ENCODE results near the gene ADTRP. TPM values are rescaled to one million over a fixed set of nuclear protein-coding genes. Genes with fewer than 3 reads are reported as not detected.

Gene ADTRP
- total and polyA plus RNA-seq, 2 donors (not counting 1 experiment from before 2014, with no cell fraction given): 0.18 to 1.2 TPM

DNA sequence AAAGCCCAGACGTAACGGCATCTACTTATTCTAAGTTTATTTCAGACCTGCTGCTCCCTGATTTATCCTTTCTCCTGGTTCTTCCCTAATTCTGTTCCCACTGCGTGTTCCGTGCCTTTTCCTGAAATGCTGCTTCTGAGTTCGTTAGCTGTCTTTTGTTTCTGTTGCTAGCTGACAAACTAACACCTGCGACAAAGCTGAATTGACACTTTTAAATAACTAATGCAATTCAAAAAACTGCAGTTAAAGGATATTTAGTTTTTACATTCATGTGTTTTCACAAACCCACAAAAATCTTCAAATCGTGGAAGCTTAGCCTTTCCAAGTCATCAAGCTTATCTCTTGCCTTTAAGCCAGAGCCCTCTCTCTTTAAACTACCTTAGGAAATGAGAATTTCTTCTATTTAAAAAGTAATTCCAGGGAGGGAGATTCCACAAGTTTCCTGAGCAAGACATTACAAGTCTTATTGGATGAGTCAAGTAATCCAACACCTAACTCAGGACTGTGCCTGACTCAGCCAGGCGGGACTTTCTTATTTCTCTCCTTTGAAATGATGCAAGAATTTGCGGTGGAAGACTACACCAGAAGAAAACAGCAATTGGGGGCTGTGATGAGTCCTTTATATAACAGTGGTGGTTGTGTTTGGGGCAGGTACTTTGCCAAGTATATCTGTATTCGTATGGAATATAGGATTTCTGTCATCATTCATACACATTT is 6.3 kb downstream of the ADTRP start:
- Histone ChIP-seq H2AFZ (ENCODE audit: insufficient read depth, low read depth, low read length, poor library complexity, severe bottlenecking) (no peak overlapping the region), H3K4me3 (ENCODE audit: control extremely low read depth in 1 of 5, extremely low read depth in 1 of 5, insufficient read depth in 1 of 5, low read depth in 2 of 5, low read length in 4 of 5) (no peak overlapping the region), H3K27ac (ENCODE audit: low read length in 2 of 2) (no peak overlapping the region), H3K36me3 (replicated peaks in 1 of 2; ENCODE audit: control extremely low read depth in 1 of 2, control insufficient read depth in 1 of 2, extremely low read depth in 1 of 2, insufficient read depth in 2 of 2, low read length in 1 of 2) (no peaks in the 10 kb centered on the region), H3K4me1 (ENCODE audit: control insufficient read depth in 2 of 2, insufficient read depth in 2 of 2, low read length in 2 of 2) (no peaks in the 10 kb centered on the region), H3K9ac (ENCODE audit: low read length) (no peak overlapping the region), H3K79me2 (ENCODE audit: control insufficient read depth, insufficient read depth, low read length) (no peaks in the 10 kb centered on the region), H4K20me1 (ENCODE audit: control insufficient read depth, insufficient read depth, low read length, poor library complexity, severe bottlenecking) (no peaks in the 10 kb centered on the region), H3K4me2 (replicated peaks; ENCODE audit: low read depth, low read length, poor library complexity, severe bottlenecking) (no peak overlapping the region), H3K27me3 (replicated peaks in 1 of 4; ENCODE audit: control extremely low read depth in 1 of 4, control insufficient read depth in 3 of 4, insufficient read depth in 4 of 4, low read length in 3 of 4) (peaks cover 0 to 2% (median 0%) of the 10 kb centered on the region in 4 experiments), H3K9me3 (ENCODE audit: control extremely low read depth in 1 of 3, control insufficient read depth in 2 of 3, insufficient read depth in 1 of 3, low read length in 2 of 3) (peaks cover 0 to 4% (median 0%) of the 10 kb centered on the region in 3 donors)
- POLR2A ChIA-PET: no interaction called here
- intact Hi-C loops (cut with micrococcal nuclease): no loop called here
- ATAC-seq (ENCODE audit: low read depth) (no peak), DNase-seq (no peak)
- peaks cover 26% of the 10 kb centered on the region for H3K27me3 Mint-ChIP-seq
- 95% methylated on average over 5 of the region's 10 CpGs for WGBS (ENCODE audit: insufficient coverage)
- TF ChIP-seq EZH2 (IDR thresholded peaks at IDR 0.05; ENCODE audit: borderline replicate concordance, insufficient read depth, low read depth, low read length, poor library complexity, severe bottlenecking) (no peak), CTCF (IDR thresholded peaks at IDR 0.05) (no peak)
- CTCF ChIA-PET: no interaction called here
- H3K4me1 Mint-ChIP-seq: no peaks in the 10 kb centered on the region
- H3K4me3 Mint-ChIP-seq: no peak overlapping the region
- no peak overlapping the region for H3K27ac Mint-ChIP-seq
- no peaks in the 10 kb centered on the region for H3K9me3 Mint-ChIP-seq (ENCODE audit: insufficient read depth)

- CTCF ChIA-PET: no interaction called here
- no peak for TF ChIP-seq CTCF (IDR thresholded peaks at IDR 0.05)
- no peak for TF ChIP-seq EZH2 (IDR thresholded peaks at IDR 0.05; ENCODE audit: borderline replicate concordance, insufficient read depth, low read depth, low read length, poor library complexity, severe bottlenecking)
- Histone ChIP-seq H4K20me1 (ENCODE audit: control insufficient read depth, insufficient read depth, low read length, poor library complexity, severe bottlenecking) (no peaks in the 10 kb centered on the region), H2AFZ (ENCODE audit: insufficient read depth, low read depth, low read length, poor library complexity, severe bottlenecking) (no peak overlapping the region), H3K27me3 (replicated peaks in 1 of 4; ENCODE audit: control extremely low read depth in 1 of 4, control insufficient read depth in 3 of 4, insufficient read depth in 4 of 4, low read length in 3 of 4) (peaks cover 0 to 2% (median 0%) of the 10 kb centered on the region in 4 experiments), H3K4me3 (ENCODE audit: control extremely low read depth in 1 of 5, extremely low read depth in 1 of 5, insufficient read depth in 1 of 5, low read depth in 2 of 5, low read length in 4 of 5) (no peak overlapping the region), H3K36me3 (replicated peaks in 1 of 2; ENCODE audit: control extremely low read depth in 1 of 2, control insufficient read depth in 1 of 2, extremely low read depth in 1 of 2, insufficient read depth in 2 of 2, low read length in 1 of 2) (no peaks in the 10 kb centered on the region), H3K27ac (ENCODE audit: low read length in 2 of 2) (no peak overlapping the region), H3K9me3 (ENCODE audit: control extremely low read depth in 1 of 3, control insufficient read depth in 2 of 3, insufficient read depth in 1 of 3, low read length in 2 of 3) (peaks cover 0 to 4% (median 0%) of the 10 kb centered on the region in 3 donors), H3K9ac (ENCODE audit: low read length) (no peak overlapping the region), H3K4me1 (ENCODE audit: control insufficient read depth in 2 of 2, insufficient read depth in 2 of 2, low read length in 2 of 2) (no peaks in the 10 kb centered on the region), H3K4me2 (replicated peaks; ENCODE audit: low read depth, low read length, poor library complexity, severe bottlenecking) (no peak overlapping the region), H3K79me2 (ENCODE audit: control insufficient read depth, insufficient read depth, low read length) (no peaks in the 10 kb centered on the region)
- Mint-ChIP-seq H3K4me3 (no peak overlapping the region), H3K27me3 (peaks cover 26% of the 10 kb centered on the region), H3K9me3 (ENCODE audit: insufficient read depth) (no peaks in the 10 kb centered on the region), H3K27ac (no peak overlapping the region), H3K4me1 (no peaks in the 10 kb centered on the region)
- DNase-seq (no peak), ATAC-seq (ENCODE audit: low read depth) (no peak)
- WGBS (ENCODE audit: insufficient coverage): 100% methylated on average over 3 of the region's 13 CpGs
- POLR2A ChIA-PET: interaction anchor here (0.6 kb wide), 1 partner anchor 204 kb away, joined by 3 read pairs; no protein-coding TSS in a partner anchor
- intact Hi-C loops (cut with micrococcal nuclease): no loop called here
These were observed 7.0 kb downstream of the ADTRP start for GRCh38 chr6:11771473-11772048.

Data from B cell (primary cell).